KG1 (cell line): ENCODE measurements around the gene C16orf95.

Experiments
- DNase-seq: peaks from one replicate; lab custom pipeline; 2025; lab: John Stamatoyannopoulos, UW

The C16orf95 gene

DNA sequence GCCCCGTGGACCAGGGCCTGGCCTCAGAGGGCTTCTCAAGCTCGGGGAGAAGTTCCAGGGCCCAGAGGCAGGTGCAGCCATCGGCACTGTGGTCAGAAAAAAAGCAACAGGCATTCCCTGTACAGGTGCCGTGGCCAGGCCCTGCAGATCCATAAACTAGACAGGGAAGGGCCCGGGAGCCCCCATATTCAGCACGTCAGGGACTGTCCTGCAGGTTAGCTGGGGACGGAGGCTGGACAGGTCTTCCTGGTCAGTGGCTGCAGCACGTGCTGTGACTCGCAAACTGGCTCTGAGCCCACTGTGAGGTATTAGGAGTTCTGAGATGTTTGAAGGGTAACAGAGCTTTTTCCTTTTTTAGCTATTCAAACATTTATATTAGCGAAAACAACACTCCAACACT, 15.0 kb upstream of the C16orf95 start:
- DNase-seq: no peak

DNA sequence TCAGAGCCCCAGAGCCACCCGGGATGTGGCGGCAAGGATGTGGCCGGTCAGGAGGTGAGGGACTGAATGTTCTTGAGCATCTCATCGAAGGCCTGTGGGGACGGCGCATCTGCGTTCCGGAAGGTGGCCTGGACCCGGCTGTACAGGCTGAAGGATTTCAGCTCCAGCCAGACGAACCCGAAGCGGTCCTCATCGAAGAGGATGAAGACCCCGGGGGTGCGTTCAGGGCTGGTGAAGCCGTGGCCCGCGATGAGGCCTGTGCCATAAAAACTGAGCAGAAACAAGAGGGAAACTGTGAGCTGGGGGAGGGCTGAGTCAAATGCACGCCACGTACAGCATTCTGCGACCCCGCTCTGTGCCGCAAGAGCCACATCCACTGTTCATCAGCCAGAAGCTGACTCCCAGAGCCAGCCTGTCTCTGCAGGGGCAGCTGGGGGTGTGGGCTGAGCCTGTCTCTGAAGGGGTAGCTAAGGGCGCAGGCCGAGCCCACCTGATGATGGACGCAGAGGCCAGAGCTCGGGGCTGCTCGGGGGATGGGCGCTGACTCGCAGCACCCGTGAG, 14.1 kb upstream of the C16orf95 start:
- DNase-seq: no peak

DNA sequence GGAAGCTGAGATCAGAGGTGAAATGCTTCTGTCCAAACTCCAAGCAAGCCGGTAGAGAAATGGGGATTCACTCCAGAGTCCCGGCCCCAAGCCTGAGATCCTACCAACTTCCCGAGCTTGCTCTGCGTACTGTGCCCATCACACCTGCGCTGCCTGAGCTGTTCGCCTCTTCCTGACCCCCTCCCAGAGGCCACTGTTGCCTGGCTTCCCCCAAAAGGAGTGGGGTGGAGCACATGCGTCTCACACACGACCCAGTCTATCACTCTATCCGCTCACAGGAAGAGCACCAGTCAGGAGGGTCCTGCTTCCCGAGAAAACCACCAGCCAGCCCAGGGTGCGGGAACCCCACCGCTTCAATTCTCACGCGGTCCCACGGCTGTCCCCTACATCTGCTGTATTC, 13.5 kb upstream of the C16orf95 start:
- DNase-seq: no peak

DNA sequence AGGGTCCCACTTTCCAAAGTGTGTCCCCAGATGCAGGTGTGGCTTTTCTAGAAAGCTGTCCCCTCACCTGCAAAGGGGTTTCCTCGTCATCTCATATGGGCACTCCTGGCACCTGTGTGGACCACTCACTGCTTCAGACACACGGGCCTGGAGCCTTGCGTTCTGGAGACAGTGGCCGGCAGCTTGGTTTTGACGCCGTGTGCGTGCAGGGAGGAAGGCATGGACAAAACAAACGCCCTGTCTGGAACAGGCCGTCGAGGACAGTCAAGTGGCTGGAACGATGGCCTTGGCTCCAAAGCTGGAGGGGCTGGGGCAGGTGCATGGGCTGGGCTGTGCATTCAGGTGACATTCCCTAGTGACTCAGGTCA, 13.0 kb upstream of the C16orf95 start:
- DNase-seq: no peak

DNA sequence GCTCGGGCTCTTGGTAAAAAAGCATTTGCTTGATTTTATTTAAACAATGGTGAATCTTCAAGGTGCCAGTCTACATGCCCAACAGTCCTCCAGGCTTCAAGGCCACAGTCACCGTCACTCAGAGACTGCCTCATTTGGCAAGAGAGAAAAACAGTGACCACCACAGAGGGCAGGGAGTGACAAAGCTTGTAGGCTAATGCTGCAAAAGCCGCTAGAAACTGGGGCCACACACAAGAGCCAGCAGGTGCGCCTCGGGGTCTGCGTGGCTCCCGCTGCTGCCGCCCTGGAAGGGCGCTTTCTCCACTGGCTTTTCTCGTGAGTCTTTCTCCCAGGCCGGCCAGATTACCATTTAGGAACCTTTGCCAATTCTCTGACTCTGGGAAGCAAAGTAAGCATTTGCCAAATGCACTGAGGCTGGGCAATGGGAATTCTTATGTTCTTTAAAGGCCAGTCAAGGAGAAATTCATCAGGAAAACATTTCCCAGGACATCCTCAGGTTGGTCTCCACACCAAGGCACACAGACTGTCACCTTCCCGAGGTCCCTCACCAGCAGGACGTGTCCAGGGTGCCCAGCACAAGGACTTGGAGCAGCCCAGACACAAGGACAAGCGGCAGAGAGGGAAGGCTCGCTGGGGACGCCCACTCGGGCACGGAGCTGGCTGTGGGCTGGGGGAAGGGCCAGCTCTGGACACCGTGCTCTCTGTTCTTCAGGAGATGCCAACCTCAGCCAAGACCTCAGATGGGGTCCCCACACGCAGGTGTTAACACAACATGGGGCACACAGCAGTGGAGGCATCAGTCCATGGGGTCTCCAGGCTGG, 12.5 kb upstream of the C16orf95 start:
- DNase-seq: no peak

DNA sequence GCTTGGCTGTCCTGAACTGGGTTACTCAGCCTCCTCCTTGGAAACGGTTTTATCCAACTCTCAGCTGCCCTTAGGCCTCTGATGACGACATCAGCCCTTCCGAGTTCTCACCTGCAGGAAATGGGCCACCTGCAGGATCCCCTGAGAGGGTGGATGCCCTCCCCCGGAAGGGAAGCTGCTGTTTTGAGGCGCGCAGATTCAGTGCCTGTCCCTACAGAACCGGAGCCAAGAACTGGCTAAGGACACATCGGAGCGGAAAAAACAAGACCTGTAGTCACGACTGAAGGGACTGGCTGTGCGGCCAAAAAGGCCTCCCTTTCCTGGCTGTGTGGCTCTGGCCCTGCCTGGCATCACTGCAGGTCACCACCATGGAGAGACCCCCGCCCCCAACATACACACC, 11.7 kb upstream of the C16orf95 start:
- DNase-seq: no peak

DNA sequence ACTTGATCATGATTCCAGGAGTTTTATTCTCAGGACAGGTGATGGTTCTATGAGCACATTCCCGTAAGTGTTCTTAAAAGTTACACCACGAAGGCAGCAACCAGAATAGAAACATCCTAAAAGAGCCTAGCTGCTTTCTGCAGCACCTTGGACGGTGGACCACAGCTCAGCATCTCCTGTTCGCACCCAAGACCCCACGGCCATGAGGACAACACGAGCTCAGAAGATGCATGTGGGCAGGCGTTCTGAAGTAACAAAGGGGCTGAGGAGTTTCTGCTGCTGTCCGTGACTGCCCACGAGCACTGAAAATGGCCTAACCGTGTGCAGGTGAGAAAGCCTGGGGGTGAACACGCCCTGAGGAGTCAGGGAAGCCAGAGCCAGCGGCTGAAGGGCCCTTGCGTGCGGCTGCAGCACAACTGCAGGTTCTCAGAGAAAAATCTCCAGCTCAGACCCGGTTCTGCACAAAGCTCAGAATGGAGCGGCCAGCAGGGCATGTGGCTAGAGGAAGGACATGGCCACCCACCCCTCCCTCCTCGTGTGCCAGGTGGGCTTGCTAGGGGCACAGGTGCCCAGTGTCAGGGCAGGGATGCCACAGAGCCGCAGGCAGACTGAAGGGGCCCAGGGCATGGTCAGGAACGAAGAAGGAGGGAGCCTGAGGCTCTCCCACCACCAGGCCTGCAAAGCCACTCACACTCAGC, 10.8 kb upstream of the C16orf95 start:
- DNase-seq: no peak

DNA sequence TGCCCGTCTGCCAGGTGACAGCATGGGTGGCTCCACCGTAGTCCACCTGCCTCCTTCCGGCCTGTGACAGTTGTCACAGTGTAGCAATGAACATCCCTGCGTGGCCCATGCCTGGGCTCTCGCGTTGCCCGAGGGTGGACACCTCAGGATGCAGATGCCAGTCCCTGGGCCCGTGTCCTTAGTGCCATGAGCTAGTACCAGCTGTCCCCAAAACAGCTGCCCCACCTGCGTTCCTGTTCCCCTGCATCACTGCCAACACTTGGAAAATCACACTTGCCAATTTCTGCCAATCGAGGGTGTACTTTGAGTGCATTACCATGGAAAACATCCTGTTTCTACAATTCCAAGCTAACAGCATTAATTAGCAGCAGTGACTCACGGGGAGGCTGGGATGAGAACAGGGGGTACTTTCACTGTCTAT, 9.0 kb upstream of the C16orf95 start:
- DNase-seq: no peak

DNA sequence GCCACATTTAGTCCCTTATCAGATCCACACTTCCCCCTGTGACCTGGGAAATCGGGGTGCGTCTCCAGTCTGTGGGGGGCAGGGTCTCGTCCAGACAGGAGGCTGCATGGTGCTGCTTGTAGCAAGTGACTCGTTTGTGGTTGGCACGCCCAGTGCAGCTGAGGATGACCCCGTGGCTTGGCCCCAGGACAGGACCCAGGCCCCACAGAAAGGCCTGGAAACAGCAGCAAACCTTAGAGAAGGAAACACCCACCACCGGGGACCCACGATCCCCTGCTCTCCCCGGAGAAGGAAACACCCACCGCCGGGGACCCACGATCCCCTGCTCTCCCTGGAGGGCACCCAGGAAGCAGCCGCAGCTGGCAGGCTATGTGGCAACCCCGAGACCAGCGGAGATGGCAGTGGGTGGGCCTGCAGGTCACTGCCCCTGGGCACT, 8.2 kb upstream of the C16orf95 start:
- DNase-seq: no peak

DNA sequence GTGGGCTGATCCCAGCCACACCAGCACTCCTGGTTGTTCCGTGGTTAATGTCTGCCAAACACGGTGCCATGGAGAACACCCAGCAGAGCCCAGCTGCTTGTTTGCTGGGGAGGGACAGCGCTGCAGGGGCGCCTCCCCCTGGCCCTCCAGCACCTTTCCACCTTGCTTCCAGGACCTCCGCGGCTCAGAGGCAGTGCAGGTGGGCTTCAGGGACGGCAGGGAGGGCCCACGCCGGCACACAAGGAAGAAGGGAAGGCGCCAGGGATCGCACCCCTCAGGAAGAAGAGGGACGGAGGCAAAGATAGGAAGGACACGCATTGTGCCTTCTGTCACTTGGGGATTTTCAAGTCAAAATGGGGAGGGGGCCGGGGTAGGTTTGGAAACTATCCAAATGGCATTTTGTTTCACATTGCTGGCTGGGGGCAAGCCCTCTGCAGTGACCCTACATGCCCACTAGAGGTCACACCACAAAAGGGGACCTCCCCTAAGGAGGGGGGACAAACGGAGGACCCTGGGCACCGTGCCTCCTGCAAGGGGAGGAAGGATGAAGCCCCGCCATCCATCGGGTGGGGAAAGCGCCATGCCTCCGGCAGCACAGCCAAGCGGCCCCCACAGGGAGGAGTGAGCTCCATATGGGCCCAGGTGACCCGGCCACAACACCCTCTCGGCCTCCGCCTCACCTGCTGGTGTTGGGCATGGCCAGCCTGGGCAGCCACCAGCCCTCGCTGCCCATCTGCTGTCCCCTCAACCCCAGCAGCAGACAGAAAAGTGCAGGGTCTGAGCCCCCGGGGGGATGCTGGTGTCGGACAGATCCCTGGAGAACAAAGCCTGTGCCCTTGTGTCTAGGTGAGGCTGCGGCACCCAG, 7.5 kb upstream of the C16orf95 start:
- DNase-seq: no peak

DNA sequence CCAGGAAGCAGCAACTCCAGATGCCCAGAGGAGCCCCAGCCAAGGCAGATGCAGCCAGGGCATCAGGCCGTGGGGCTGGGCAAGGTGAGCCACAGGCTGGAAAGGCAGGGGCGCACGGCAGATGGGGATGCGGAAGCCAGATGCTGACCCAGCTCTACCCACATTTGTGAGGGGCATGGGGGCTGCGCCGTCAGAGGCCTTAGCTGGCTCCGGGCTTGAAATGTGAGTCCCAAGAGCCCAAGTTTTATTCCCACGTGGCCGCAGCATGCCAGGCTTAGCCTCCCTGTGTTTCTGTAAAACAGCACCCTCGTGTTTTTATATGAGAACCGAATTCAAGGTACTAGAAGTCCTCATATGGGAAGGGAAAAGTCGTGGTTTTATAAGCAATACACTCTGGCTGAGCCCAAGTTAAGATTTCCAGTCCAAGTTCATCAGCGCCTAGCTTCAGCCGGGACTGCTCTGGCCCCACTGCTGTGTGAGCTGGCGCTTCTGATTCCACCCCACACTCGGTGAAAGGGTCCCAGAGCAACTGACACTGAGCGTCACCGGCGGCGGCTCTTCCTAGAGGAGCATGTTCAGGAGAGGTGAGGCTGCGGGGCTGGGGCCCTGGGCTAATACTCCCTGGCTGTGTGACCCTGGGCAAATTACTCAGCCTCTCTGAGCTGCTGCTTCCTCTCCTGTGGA, 6.7 kb upstream of the C16orf95 start:
- no peak for DNase-seq

DNA sequence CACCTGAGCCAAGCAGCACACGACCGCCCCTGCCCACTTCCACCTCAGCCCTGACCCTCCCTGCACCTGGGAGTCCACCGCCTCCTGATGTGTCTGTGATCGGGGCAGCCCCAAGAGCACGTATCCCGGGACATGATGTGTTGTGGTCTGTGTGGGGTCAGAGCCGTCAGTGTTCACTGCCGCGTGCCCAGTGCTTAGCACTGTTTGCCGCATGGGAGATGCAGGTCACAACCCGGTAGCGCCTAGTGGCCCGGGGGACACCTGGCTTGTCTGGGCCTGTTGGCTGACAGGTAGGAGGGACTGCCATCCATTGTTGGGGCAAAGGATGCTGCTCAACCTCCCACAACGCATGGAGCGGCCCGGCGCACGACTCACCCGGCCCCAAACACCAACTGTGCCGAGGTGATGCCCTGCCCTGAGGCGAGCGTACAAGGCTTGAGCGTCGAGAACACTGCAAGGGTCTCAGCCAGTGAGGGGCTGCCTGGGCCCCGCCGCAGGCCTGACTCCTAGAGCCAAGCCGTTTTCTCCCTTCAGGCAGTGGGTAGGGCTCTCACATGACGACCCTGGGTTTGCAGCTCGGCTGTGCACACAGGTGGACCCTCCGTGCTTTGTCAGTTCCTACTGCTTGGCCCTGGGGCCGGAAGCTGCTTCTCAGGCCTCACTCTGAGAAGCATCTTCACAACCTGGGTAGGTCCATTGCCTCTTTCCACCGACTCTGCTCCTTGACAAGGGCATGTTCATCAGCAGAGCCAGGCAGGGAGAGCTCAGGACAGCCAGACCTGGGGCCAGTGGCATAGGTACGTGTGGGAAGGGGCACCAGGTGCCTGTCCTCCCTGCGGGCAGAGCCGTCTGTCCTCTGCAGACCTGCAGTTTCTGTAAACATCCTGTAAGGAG, 5.9 kb upstream of the C16orf95 start:
- no peak for DNase-seq

DNA sequence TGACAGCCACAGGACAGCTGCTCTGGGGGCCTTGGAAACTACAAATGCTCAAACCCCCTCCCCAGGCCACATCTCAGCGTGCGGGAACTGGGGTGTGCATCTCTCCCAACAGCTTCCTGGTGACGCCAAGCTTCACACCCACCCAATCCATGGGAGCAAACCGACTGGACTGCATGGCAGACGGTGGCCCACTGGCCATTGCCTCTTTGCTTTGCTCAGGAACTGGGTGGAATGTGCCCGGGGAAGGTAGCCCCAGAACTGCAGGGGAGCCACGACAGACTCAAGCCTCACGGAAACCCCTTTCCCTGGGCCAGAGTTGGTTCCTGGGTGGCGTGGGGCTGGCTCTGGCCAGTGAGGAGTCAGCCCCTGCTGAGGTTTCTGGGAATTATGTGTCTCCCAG, 5.2 kb upstream of the C16orf95 start:
- DNase-seq: no peak

DNA sequence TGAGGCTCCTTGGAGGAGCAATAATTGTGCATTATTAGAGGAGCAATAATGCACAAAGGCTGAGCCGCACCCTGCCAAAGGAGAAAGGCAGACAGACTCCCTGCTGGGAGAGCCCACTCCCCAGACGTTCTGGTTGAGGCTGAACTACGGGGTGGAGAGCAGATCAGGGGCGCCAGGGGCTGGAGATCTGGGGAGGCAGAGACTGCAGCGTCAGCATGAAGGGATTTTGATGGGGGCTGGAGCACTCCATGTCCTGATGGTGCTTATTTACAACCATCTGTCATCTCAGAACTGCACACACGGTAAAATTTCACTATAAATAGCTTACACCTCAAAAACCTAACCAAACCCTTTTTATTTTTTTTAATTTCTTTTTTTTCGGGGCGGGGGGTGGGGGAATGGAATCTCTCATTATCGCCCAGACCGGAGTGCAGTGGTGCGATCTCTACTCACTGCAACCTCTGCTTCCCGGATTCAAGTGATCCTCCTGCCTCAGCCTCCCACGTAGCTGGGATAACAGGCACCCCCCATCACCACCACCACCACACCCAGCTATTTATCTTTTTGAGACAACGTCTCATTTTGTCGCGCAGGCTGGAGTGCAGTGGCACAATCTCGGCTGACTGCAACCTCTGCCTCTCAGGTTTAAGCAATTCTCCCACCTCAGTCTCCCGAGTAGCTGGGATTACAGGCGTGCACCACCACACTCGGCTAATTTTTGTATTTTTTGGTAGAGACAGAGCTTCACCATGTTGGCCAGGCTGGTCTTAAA, 4.3 kb upstream of the C16orf95 start:
- DNase-seq: no peak

DNA sequence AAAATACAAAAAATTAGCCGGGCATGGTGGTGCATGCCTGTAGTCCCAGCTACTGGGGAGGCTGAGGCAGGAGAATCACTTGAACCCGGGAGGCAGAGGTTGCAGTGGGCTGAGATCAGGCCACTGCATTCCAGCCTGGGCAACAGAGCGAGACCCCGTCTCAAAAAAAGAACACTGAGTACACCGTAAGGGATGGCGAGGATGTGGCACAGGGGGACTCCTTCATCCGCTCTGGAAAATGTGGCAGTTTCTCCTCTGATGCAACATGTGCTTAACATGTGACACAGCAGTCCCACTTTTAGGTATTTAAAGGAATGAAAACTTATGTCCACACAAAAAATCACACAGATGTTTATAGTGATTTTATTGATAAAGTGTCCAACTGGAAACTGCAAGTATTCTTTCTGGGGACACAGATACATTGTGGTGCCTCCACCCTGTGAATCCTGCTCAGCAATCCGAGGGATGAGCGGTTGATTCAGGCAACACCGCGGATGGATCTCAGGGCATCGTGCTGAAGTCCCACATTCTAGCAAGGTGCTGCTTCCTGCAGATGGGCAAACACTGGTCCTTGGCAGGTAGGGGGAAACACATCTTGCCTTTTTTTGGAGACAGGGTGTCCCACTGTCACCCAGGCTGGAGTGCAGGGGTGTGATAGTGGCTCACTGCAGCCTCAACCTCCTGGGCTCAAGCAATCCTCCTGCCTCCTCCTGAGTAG, 3.5 kb upstream of the C16orf95 start:
- no peak for DNase-seq

DNA sequence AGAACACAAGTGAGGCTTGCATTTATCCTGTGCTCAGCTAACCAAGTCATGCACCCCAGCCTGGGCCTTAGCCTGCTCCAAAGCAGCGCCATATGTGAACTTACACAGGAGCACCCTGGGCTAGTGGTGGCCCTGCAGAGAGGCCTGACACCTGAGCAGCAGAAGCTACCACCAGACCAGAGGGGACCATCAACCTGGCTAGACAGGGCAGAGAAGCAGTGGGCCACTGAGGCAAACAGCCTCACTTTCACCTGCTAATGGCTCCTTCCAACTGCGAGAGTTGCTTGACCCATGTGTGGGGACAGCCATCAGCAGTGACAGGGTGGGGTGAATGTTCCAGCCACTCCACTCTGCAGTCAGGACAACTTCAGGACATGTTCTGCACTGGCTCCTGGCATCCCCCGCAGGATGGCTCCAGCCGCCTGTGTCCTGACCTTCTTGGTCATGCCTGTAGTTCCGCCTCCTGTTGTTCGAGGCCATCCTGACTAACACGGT, 2.9 kb upstream of the C16orf95 start:
- no peak for DNase-seq

DNA sequence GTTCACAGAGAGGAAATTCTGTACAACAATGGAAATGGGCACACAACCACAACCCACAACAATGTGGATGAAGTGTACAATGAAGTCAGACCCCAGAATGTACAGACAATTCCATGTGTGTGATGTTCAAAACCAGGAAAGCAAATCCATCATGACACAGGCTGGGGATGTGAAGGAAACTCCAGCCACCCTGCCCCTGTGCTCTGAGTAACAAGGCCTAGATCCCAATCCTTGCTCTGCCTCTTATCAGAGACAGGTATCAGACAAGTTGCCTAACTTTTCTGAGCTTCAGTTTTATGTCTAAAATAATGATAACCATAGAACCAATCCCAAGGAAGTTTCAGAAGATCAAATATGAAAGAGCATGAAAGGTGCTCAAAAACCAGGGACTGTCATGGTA, 1.8 kb upstream of the C16orf95 start:
- no peak for DNase-seq

DNA sequence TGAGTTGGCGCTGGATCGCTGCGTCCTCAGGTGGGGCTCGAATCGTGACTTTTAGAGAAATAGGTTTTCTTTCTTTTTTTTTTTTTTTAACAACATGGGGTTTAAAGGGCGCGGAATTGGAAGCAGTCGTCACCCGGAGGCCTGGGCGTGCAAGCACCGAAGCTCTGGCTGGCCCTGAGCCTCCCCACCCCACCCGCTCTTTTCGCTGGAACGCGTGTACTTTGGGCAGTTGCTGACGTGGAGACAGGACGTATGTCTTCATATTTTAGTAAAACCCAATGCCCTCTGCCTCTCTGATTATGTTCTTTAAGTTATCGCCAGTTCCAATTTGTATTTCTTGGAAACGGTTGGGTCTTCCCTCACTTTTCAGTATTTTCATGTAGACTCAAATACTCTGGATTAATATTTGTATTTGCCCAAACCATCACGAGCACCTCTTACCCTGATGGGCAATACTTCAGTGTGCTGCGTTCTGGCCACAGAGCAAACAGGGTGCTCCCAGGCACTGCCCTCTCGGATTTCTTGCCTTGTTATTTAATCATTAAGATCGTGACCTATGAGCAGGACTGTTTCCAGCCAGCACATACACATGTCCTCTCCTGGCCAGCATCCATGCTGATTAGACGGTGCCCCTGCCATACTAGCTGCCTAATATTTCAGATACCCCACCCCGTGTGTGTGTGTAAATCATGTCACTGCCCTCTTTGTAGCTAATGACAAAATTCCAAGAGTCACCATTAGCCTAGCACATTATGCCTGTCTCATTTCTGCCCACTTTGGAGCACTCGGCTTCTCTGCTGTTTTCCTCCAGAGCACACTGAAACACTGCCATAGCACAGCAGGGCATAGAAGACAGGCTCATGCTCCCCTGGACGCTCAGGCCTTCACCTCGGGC, 805 bp upstream of the C16orf95 start:
- DNase-seq: no peak
